ENCODE measurements around the gene CCDC88B. TPM values are rescaled to one million over a fixed set of nuclear protein-coding genes. Genes with fewer than 3 reads are reported as not detected.

CCDC88B gene
- total RNA-seq, 2 experiments from 2014 or later: 107 to 112 TPM

DNA sequence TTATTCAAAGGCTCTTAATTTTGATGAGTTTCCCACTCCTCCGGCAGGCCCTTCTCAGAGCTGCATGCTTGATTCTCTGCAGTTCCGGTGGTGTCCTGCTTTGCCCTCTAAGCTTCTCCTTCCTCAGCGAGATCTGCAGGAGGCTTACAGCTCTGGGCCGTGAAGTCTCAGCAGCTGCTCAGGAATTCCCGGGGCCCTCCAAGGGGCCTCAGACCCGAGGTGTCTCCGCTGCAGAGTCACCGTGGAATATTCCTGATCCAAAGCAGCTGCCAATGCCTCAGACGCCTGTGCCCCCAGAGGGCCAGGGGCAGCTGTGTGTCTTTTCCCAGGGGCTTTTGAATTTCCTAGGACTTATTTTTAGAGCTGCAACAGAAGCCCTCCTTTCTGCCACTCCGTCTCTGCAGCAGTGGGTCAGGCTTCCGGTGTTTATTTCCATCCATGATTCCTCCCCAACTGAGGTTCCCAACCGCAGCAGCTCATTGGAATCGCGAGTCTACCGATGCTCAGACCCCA lies 56.1 kb downstream of the CCDC88B start:
- Mint-ChIP-seq H3K36me3 (ENCODE audit: low read depth) (no peaks in the 10 kb centered on the region), H3K27ac (no peak overlapping the region), H3K4me3 (no peak overlapping the region), H3K4me1 (ENCODE audit: low read depth) (no peaks in the 10 kb centered on the region), H3K27me3 (peaks cover 12% of the 10 kb centered on the region), H3K9me3 (no peaks in the 10 kb centered on the region)
- ChIA-PET POLR2A (no interaction called here), CTCF (interaction anchor here (1.0 kb wide), 1 partner anchor 8 kb away, joined by 3 read pairs; no protein-coding TSS in a partner anchor)
- ATAC-seq (ENCODE audit: poor library complexity) (no peak), DNase-seq (no peak)
- peaks cover 17% of the 10 kb centered on the region for H3K4me1 ChIP-seq (ENCODE audit: insufficient read depth, low read length)
- intact Hi-C loops (cut with DNase I, micrococcal nuclease): no loop called here
- no peak overlapping the region for H3K27ac ChIP-seq (ENCODE audit: low read depth in 1 of 2, low read length in 2 of 2)
- H3K9me3 ChIP-seq (ENCODE audit: control insufficient read depth in 1 of 2, insufficient read depth in 1 of 2, low read length in 2 of 2): no peaks in the 10 kb centered on the region
- TF ChIP-seq, protein P1, sequence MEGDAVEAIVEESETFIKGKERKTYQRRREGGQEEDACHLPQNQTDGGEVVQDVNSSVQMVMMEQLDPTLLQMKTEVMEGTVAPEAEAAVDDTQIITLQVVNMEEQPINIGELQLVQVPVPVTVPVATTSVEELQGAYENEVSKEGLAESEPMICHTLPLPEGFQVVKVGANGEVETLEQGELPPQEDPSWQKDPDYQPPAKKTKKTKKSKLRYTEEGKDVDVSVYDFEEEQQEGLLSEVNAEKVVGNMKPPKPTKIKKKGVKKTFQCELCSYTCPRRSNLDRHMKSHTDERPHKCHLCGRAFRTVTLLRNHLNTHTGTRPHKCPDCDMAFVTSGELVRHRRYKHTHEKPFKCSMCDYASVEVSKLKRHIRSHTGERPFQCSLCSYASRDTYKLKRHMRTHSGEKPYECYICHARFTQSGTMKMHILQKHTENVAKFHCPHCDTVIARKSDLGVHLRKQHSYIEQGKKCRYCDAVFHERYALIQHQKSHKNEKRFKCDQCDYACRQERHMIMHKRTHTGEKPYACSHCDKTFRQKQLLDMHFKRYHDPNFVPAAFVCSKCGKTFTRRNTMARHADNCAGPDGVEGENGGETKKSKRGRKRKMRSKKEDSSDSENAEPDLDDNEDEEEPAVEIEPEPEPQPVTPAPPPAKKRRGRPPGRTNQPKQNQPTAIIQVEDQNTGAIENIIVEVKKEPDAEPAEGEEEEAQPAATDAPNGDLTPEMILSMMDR (IDR thresholded peaks at IDR 0.05): no peak
- no peaks in the 10 kb centered on the region for H3K36me3 ChIP-seq (ENCODE audit: insufficient read depth, low read length)
- peaks cover 0 to 6% of the 10 kb centered on the region in 2 experiments for H3K27me3 ChIP-seq (ENCODE audit: control insufficient read depth in 1 of 2, insufficient read depth in 2 of 2, low read length in 2 of 2)
- no peak overlapping the region for H3K4me3 ChIP-seq (ENCODE audit: low read length)

DNA sequence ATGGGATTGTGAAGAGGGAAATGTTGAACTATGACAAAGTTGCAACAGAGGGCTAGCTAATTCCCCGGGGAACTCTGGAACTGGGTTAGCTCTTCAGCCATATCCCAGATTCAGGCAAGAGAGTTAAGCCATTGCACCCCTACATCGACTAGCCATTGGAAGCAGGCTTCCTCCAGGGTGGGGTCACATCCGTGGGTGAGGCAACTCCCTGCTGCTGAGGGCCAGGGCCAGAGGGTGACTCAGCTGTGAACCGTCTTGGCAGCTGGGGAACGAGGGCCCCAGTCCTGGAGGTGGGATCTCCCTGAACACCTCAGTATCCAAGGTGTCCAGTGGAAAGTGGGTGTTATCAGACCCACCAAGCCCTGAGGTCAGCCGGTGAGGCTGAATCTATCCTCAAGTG lies 60.1 kb downstream of the CCDC88B start:
- H3K36me3 ChIP-seq (ENCODE audit: insufficient read depth, low read length): no peaks in the 10 kb centered on the region
- DNase-seq: peak in 2 of 14 experiments; percentile 31 to 48
- peaks cover 5% of the 10 kb centered on the region for H3K4me1 ChIP-seq (ENCODE audit: insufficient read depth, low read length)
- H3K27me3 ChIP-seq (ENCODE audit: control insufficient read depth in 1 of 2, insufficient read depth in 2 of 2, low read length in 2 of 2): peaks cover 0 to 4% of the 10 kb centered on the region in 2 experiments
- no peaks in the 10 kb centered on the region for H3K4me1 Mint-ChIP-seq (ENCODE audit: low read depth)
- H3K27me3 Mint-ChIP-seq: peaks cover 17% of the 10 kb centered on the region
- no peak overlapping the region for H3K27ac ChIP-seq (ENCODE audit: low read depth in 1 of 2, low read length in 2 of 2)
- no peaks in the 10 kb centered on the region for H3K9me3 Mint-ChIP-seq
- no peak for ATAC-seq (ENCODE audit: poor library complexity)
- intact Hi-C loops (cut with DNase I, micrococcal nuclease): no loop called here
- H3K4me3 ChIP-seq (ENCODE audit: low read length): no peak overlapping the region
- TF ChIP-seq, protein P1 (IDR thresholded peaks at IDR 0.05): no peak
- peaks cover 0 to 4% of the 10 kb centered on the region in 2 experiments for H3K9me3 ChIP-seq (ENCODE audit: control insufficient read depth in 1 of 2, insufficient read depth in 1 of 2, low read length in 2 of 2)
- POLR2A ChIA-PET: no interaction called here
- H3K27ac Mint-ChIP-seq: no peak overlapping the region
- no peaks in the 10 kb centered on the region for H3K36me3 Mint-ChIP-seq (ENCODE audit: low read depth)
- no peak overlapping the region for H3K4me3 Mint-ChIP-seq
- CTCF ChIA-PET: no interaction called here

DNA sequence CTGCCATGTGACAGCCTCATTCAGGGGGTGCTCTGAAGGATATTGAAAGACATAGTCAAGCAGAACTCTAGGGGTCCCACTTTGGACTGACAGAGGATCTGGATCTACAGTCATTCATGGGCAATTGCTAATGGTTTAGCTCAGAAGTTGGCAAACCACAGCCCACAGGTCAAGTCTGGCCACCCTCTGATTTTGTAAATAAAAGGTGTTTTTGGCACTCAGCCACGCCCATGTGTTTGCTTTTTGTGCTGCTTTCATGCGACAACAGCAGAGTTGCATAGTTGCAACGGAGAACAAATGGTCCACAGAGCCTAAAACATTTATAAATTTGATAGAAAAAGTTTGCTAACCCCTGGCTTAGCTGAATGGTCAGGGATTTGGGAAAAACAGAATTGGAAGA lies 60.7 kb downstream of the CCDC88B start:
- Histone ChIP-seq H3K4me3 (ENCODE audit: low read length) (no peak overlapping the region), H3K27me3 (ENCODE audit: control insufficient read depth in 1 of 2, insufficient read depth in 2 of 2, low read length in 2 of 2) (peaks cover 0 to 2% of the 10 kb centered on the region in 2 experiments), H3K27ac (ENCODE audit: low read depth in 1 of 2, low read length in 2 of 2) (no peak overlapping the region), H3K9me3 (ENCODE audit: control insufficient read depth in 1 of 2, insufficient read depth in 1 of 2, low read length in 2 of 2) (peaks cover 0 to 4% of the 10 kb centered on the region in 2 experiments), H3K36me3 (ENCODE audit: insufficient read depth, low read length) (no peaks in the 10 kb centered on the region), H3K4me1 (ENCODE audit: insufficient read depth, low read length) (peaks cover 5% of the 10 kb centered on the region)
- Mint-ChIP-seq H3K4me1 (ENCODE audit: low read depth) (no peaks in the 10 kb centered on the region), H3K9me3 (no peaks in the 10 kb centered on the region), H3K36me3 (ENCODE audit: low read depth) (no peaks in the 10 kb centered on the region), H3K27me3 (peaks cover 17% of the 10 kb centered on the region), H3K27ac (no peak overlapping the region), H3K4me3 (no peak overlapping the region)
- ChIA-PET POLR2A (no interaction called here), CTCF (no interaction called here)
- DNase-seq: no peak
- no peak for ATAC-seq (ENCODE audit: poor library complexity)
- intact Hi-C loops (cut with DNase I, micrococcal nuclease): no loop called here
- TF ChIP-seq, protein P1 (IDR thresholded peaks at IDR 0.05): no peak
